HG02852 (cell line): Measurements from ENCODE around the gene WDR47.

Experiments
- ATAC-seq: cut with Tn5 transposase; IDR thresholded peaks from one replicate; pipeline ENCODE4 v1.9.1; 2021; ENCODE audit warnings: mild to moderate bottlenecking, moderate library complexity; ENCODE audit not compliant: unreplicated experiment

WDR47 gene

GRCh38 chr1:109041621-109042468 is at the start of gene WDR47:
Gene WDR47 (minus strand): TSS chr1:109042102. CDS start chr1:109023512, 18,590 bp downstream.
- ATAC-seq: peak; percentile 93

- peak; percentile 53 for ATAC-seq
Measured at GRCh38 chr1:109091078-109091838, 49.4 kb upstream of the WDR47 start.

GRCh38 chr1:109090196-109091077 is 48.5 kb upstream of the WDR47 start, which contains the start of gene TMEM167B:
Gene TMEM167B (plus strand): TSS chr1:109090764. CDS start chr1:109090873, 109 bp downstream.
- ATAC-seq: peak; percentile 93

- no peak for ATAC-seq
Measured at GRCh38 chr1:109089242-109090015, 47.5 kb upstream of the WDR47 start.

GRCh38 chr1:109084563-109085517 is 42.9 kb upstream of the WDR47 start:
- ATAC-seq: no peak

GRCh38 chr1:109083923-109084322 is 42.0 kb upstream of the WDR47 start:
- no peak for ATAC-seq

- no peak for ATAC-seq
Measured at GRCh38 chr1:109083501-109083900, 41.6 kb upstream of the WDR47 start.

- no peak for ATAC-seq
Measured at GRCh38 chr1:109080441-109081082, 38.7 kb upstream of the WDR47 start.

- no peak for ATAC-seq
Measured at GRCh38 chr1:109079240-109079622, 37.3 kb upstream of the WDR47 start.

GRCh38 chr1:109078317-109078716 is 36.4 kb upstream of the WDR47 start:
- no peak for ATAC-seq

- peak; percentile 99 for ATAC-seq
Measured at GRCh38 chr1:109075531-109076490, 33.9 kb upstream of the WDR47 start, which contains the start of gene TAF13. Gene TAF13 (minus strand): TSS chr1:109076003. CDS start chr1:109075947, 56 bp downstream.

GRCh38 chr1:109069294-109069693 is 27.4 kb upstream of the WDR47 start:
- ATAC-seq: no peak

- ATAC-seq: no peak
Measured at GRCh38 chr1:109067883-109068282, 26.0 kb upstream of the WDR47 start.

GRCh38 chr1:109065137-109065536 is 23.2 kb upstream of the WDR47 start:
- ATAC-seq: no peak

- no peak for ATAC-seq
Measured at GRCh38 chr1:109061183-109061582, 19.3 kb upstream of the WDR47 start.

- no peak for ATAC-seq
Measured at GRCh38 chr1:109060707-109061106, 18.8 kb upstream of the WDR47 start.

- ATAC-seq: no peak
Measured at GRCh38 chr1:109059026-109059425, 17.1 kb upstream of the WDR47 start.
